Fibroblast of villous mesenchyme (primary cell): ENCODE data around the gene STEAP1B. TPM values are rescaled to one million over a fixed set of nuclear protein-coding genes. Genes with fewer than 3 reads are reported as not detected.

Experiments used
- DNase-seq: peaks from one replicate; pipeline ENCODE4 v3.0.0-alpha.2; 2010; ENCODE audit warnings: low read depth
- H3K4me3 ChIP-seq: 2 replicates; pipeline ENCODE4 v1.5.1; 2011; ENCODE audit warnings: low read depth, mild to moderate bottlenecking, low read length
- CTCF ChIP-seq: IDR thresholded peaks from 2 replicates; pipeline ENCODE4 v1.5.1; 2012; ENCODE audit warnings: low read depth, mild to moderate bottlenecking, low read length; ENCODE audit not compliant: insufficient read depth
- total RNA-seq: library from RNA; depleted of rRNA; stranded (reverse); fragments of >200 nt; gene quantifications from 2 replicates; pipeline ENCODE4 v1.2.3, GENCODE V29; 2012

STEAP1B gene
- total RNA-seq, 1 donor, result 11.7 TPM

- no peak for DNase-seq
- no peak overlapping the region for H3K4me3 ChIP-seq
- TF ChIP-seq CTCF, result no peak
Measured at GRCh38 chr7:22419488-22419887, 80.5 kb downstream of the STEAP1B start.

- no peak for TF ChIP-seq CTCF
- DNase-seq, result no peak
- H3K4me3 ChIP-seq, result no peak overlapping the region
Measured at GRCh38 chr7:22418251-22419046, 81.5 kb downstream of the STEAP1B start.

GRCh38 chr7:22417841-22418240 is 82.1 kb downstream of the STEAP1B start:
- TF ChIP-seq CTCF, result no peak
- no peak overlapping the region for H3K4me3 ChIP-seq
- DNase-seq, result no peak

GRCh38 chr7:22417349-22417748 is 82.6 kb downstream of the STEAP1B start:
- no peak for TF ChIP-seq CTCF
- no peak overlapping the region for H3K4me3 ChIP-seq
- DNase-seq, result no peak

- no peak overlapping the region for H3K4me3 ChIP-seq
- no peak for DNase-seq
- TF ChIP-seq CTCF, result no peak
Measured at GRCh38 chr7:22414424-22414823, 85.6 kb downstream of the STEAP1B start.

- DNase-seq, result no peak
- TF ChIP-seq CTCF, result no peak
- H3K4me3 ChIP-seq, result no peak overlapping the region
Measured at GRCh38 chr7:22413211-22413610, 86.8 kb downstream of the STEAP1B start.

- no peak overlapping the region for H3K4me3 ChIP-seq
- no peak for TF ChIP-seq CTCF
- DNase-seq, result no peak
Measured at GRCh38 chr7:22411977-22412693, 87.9 kb downstream of the STEAP1B start.
